ENCODE measurements around the gene POMC. TPM values are rescaled to one million over a fixed set of nuclear protein-coding genes. Genes with fewer than 3 reads are reported as not detected.
"Not testable (repeated sequence)": the region's sequence is repeated elsewhere in the genome, so short reads cannot be mapped to it uniquely, and the experiment has no call there.

The POMC gene
- total RNA-seq, 1 experiment from 2014 or later, result not detected

GRCh38 chr2:25213229-25213628 lies 44.8 kb upstream of the POMC start:
- no peaks in the 10 kb centered on the region for H3K27me3 Mint-ChIP-seq (ENCODE audit: unreplicated experiment)
- no peak for DNase-seq
- no peaks in the 10 kb centered on the region for H3K4me1 Mint-ChIP-seq (ENCODE audit: low read depth, unreplicated experiment)
- no TSS peak for BruUV-seq (replicated peaks)
- CTCF ChIA-PET, result no interaction called here
- TF ChIP-seq, protein P1, sequence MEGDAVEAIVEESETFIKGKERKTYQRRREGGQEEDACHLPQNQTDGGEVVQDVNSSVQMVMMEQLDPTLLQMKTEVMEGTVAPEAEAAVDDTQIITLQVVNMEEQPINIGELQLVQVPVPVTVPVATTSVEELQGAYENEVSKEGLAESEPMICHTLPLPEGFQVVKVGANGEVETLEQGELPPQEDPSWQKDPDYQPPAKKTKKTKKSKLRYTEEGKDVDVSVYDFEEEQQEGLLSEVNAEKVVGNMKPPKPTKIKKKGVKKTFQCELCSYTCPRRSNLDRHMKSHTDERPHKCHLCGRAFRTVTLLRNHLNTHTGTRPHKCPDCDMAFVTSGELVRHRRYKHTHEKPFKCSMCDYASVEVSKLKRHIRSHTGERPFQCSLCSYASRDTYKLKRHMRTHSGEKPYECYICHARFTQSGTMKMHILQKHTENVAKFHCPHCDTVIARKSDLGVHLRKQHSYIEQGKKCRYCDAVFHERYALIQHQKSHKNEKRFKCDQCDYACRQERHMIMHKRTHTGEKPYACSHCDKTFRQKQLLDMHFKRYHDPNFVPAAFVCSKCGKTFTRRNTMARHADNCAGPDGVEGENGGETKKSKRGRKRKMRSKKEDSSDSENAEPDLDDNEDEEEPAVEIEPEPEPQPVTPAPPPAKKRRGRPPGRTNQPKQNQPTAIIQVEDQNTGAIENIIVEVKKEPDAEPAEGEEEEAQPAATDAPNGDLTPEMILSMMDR (IDR thresholded peaks at IDR 0.05; ENCODE audit: unreplicated experiment), result no peak
- intact Hi-C loops (cut with micrococcal nuclease; ENCODE audit: unreplicated experiment), result no loop called here
- H3K4me3 Mint-ChIP-seq (ENCODE audit: low read depth, unreplicated experiment), result no peak overlapping the region
- no peak overlapping the region for H3K27ac Mint-ChIP-seq (ENCODE audit: unreplicated experiment)
- no peaks in the 10 kb centered on the region for H3K36me3 Mint-ChIP-seq (ENCODE audit: insufficient read depth, unreplicated experiment)
- H3K9me3 Mint-ChIP-seq (ENCODE audit: low read depth, unreplicated experiment), result no peaks in the 10 kb centered on the region

DNA sequence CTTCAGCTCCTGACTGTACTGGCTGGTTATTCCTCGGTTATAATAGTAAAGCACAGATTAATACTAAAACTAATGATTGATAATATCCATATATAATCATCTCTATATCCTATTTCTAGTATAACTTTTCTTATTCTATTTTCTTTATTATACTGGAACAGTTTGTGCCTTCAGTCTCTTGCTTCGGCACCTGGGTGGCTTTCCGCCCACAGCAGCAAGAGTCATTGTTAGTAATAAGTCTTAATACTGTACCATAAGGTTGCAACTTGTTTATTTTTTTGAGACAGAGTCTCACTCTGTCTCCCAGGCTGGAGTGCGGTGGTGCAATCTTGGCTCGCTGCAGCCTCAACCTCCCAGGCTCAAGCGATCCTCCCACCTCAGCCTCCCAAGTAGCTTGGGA lies 42.5 kb upstream of the POMC start:
- H3K27ac Mint-ChIP-seq (ENCODE audit: unreplicated experiment); BruUV-seq (replicated peaks); H3K4me3 Mint-ChIP-seq (ENCODE audit: low read depth, unreplicated experiment); DNase-seq; H3K4me1 Mint-ChIP-seq (ENCODE audit: low read depth, unreplicated experiment); intact Hi-C loops (cut with micrococcal nuclease; ENCODE audit: unreplicated experiment); H3K36me3 Mint-ChIP-seq (ENCODE audit: insufficient read depth, unreplicated experiment); H3K9me3 Mint-ChIP-seq (ENCODE audit: low read depth, unreplicated experiment); H3K27me3 Mint-ChIP-seq (ENCODE audit: unreplicated experiment): not testable (repeated sequence)
- CTCF ChIA-PET, result interaction anchor here (0.7 to 1.2 kb wide), 4 partner anchors 14 to 818 kb away, joined by 3 to 4 read pairs (median 4); no protein-coding TSS in a partner anchor

DNA sequence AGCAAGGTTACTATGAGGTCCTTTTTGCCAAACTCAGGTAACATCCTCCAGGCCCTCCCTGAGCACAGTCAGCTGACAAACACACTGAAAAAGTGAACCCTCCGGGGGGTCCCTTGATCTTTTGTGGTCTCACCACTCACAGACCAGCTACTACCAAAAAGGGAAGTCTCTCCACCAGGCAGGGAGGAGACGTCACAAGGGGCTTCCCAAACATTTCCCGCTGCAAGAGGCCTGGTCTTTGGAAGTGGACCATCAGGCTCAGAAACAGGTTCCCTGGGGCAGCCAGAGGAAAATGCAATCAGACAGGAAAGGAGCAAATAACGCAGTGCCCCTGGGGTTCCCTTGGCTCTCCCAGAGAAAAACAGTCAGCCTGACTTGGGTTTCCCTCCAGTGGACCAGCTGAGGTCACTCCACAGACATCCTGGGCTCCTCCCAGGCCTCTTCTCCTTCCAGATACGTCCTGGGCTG lies 38.7 kb upstream of the POMC start:
- BruUV-seq (replicated peaks), result no TSS peak
- TF ChIP-seq, protein P1 (IDR thresholded peaks at IDR 0.05; ENCODE audit: unreplicated experiment), result no peak

GRCh38 chr2:25204190-25204838 lies 35.9 kb upstream of the POMC start:
- no peak for DNase-seq
- intact Hi-C loops (cut with micrococcal nuclease; ENCODE audit: unreplicated experiment), result no loop called here
- CTCF ChIA-PET, result no interaction called here
- Mint-ChIP-seq H3K36me3 (ENCODE audit: insufficient read depth, unreplicated experiment) (no peaks in the 10 kb centered on the region), H3K27me3 (ENCODE audit: unreplicated experiment) (no peaks in the 10 kb centered on the region), H3K27ac (ENCODE audit: unreplicated experiment) (no peak overlapping the region), H3K4me3 (ENCODE audit: low read depth, unreplicated experiment) (no peak overlapping the region), H3K4me1 (ENCODE audit: low read depth, unreplicated experiment) (peaks cover 2% of the 10 kb centered on the region), H3K9me3 (ENCODE audit: low read depth, unreplicated experiment) (no peaks in the 10 kb centered on the region)
- BruUV-seq (replicated peaks), result no TSS peak
- TF ChIP-seq, protein P1 (IDR thresholded peaks at IDR 0.05; ENCODE audit: unreplicated experiment), result no peak

More for the DNA sequence above, 38.7 kb upstream of the POMC start:
- no peaks in the 10 kb centered on the region for H3K27me3 Mint-ChIP-seq (ENCODE audit: unreplicated experiment)
- no peaks in the 10 kb centered on the region for H3K36me3 Mint-ChIP-seq (ENCODE audit: insufficient read depth, unreplicated experiment)
- no peaks in the 10 kb centered on the region for H3K9me3 Mint-ChIP-seq (ENCODE audit: low read depth, unreplicated experiment)
- H3K4me3 Mint-ChIP-seq (ENCODE audit: low read depth, unreplicated experiment), result no peak overlapping the region
- DNase-seq, result no peak
- intact Hi-C loops (cut with micrococcal nuclease; ENCODE audit: unreplicated experiment), result no loop called here
- CTCF ChIA-PET, result no interaction called here
- H3K27ac Mint-ChIP-seq (ENCODE audit: unreplicated experiment), result no peak overlapping the region
- no peaks in the 10 kb centered on the region for H3K4me1 Mint-ChIP-seq (ENCODE audit: low read depth, unreplicated experiment)

- H3K4me1 Mint-ChIP-seq (ENCODE audit: low read depth, unreplicated experiment), result peaks cover 22% of the 10 kb centered on the region
- no peak for DNase-seq
- H3K27ac Mint-ChIP-seq (ENCODE audit: unreplicated experiment), result no peak overlapping the region
- CTCF ChIA-PET, result no interaction called here
- H3K9me3 Mint-ChIP-seq (ENCODE audit: low read depth, unreplicated experiment), result no peaks in the 10 kb centered on the region
- intact Hi-C loops (cut with micrococcal nuclease; ENCODE audit: unreplicated experiment), result no loop called here
- no peak overlapping the region for H3K4me3 Mint-ChIP-seq (ENCODE audit: low read depth, unreplicated experiment)
- TF ChIP-seq, protein P1 (IDR thresholded peaks at IDR 0.05; ENCODE audit: unreplicated experiment), result no peak
- H3K27me3 Mint-ChIP-seq (ENCODE audit: unreplicated experiment), result no peaks in the 10 kb centered on the region
- H3K36me3 Mint-ChIP-seq (ENCODE audit: insufficient read depth, unreplicated experiment), result no peaks in the 10 kb centered on the region
- no TSS peak for BruUV-seq (replicated peaks)
Measured at GRCh38 chr2:25202275-25202674, 33.9 kb upstream of the POMC start.
